Measurements from ENCODE around the gene FKBP15. TPM values are rescaled to one million over a fixed set of nuclear protein-coding genes. Genes with fewer than 3 reads are reported as not detected.
"Not testable (repeated sequence)": the region's sequence is repeated elsewhere in the genome, so short reads cannot be mapped to it uniquely, and the experiment has no call there.

FKBP15 gene
- total and polyA plus RNA-seq, 2 of the 13 experiments (the other 11 are each of a cell fraction or from before 2014, with no cell fraction given) = 12.3 to 18.6 TPM

- TF ChIP-seq NKX3-1 (CRISPR knock-in tag; IDR thresholded peaks at IDR 0.05) (no peak), NRL (CRISPR knock-in tag; IDR thresholded peaks at IDR 0.05; ENCODE audit: borderline replicate concordance) (no peak), ZSCAN30 (CRISPR knock-in tag; IDR thresholded peaks at IDR 0.05) (no peak), DBP (CRISPR knock-in tag; IDR thresholded peaks at IDR 0.05; ENCODE audit: not compliant biosample characterization) (no peak)
Observed at GRCh38 chr9:113125386-113126035, 95.6 kb downstream of the FKBP15 start (continued).

- POLR2A ChIA-PET; in situ Hi-C loops (cut with HindIII; ENCODE audit: extremely low pct_ligation_motif_present, low pct_unique_long_range_greater_than_20kb); H3K27ac ChIP-seq (ENCODE audit: extremely low read length, insufficient read depth, low read length); H3K4me2 ChIP-seq (ENCODE audit: low read depth, low read length); H3K36me3 ChIP-seq (replicated peaks in 1 of 2; ENCODE audit: control insufficient read depth in 1 of 2, insufficient read depth in 2 of 2, low read length in 2 of 2); H3K4me1 ChIP-seq (ENCODE audit: insufficient read depth, low read length); intact Hi-C loops (cut with micrococcal nuclease; ENCODE audit: unreplicated experiment); H2AFZ ChIP-seq (ENCODE audit: low read length); H3K4me3 ChIP-seq (replicated peaks in 1 of 3; ENCODE audit: insufficient read depth in 1 of 3, low read depth in 2 of 3, low read length in 3 of 3); H4K20me1 ChIP-seq (ENCODE audit: insufficient read depth, low read length); DNase-seq (ENCODE audit: low spot score); H3K79me2 ChIP-seq (ENCODE audit: insufficient read depth, low read length); BruUV-seq (replicated peaks); CTCF ChIA-PET (ENCODE audit: low intra/inter-chr PET ratio, low total read pairs); H3K9me3 ChIP-seq (ENCODE audit: low read length); H3K9ac ChIP-seq (ENCODE audit: insufficient read depth, low read depth, low read length): not testable (repeated sequence)
- WGBS (ENCODE audit: low lambda C conversion rate) = no CpG with 5 or more reads among the region's 6 CpGs
- ATAC-seq = peak; percentile 40
- peak; percentile 83 for FAIRE-seq
- H3K27me3 ChIP-seq (ENCODE audit: control insufficient read depth in 1 of 2, insufficient read depth in 2 of 2, low read length in 2 of 2) = peaks cover 0 to 10% of the 10 kb centered on the region in 2 experiments; a peak in 1 of 5 replicates
Observed at GRCh38 chr9:113118829-113119228, 102.2 kb downstream of the FKBP15 start.

Other genes with a start within 250 kb of the FKBP15 start
- gene ZNF883, start 209.1 kb downstream of the FKBP15 start, total RNA-seq (2016; rRNA removed; fragmentation: Illumina TruSeq; extraction: Trizol) = 10.0 and 14.2 TPM in 2 replicates
- 4.3 and 5.3 TPM in 2 replicates for gene ZNF883, start 209.1 kb downstream of the FKBP15 start, polyA plus RNA-seq (2011; rRNA removed)
- 3.7 and 5.6 TPM in 2 replicates for gene ZFP37, start 164.6 kb downstream of the FKBP15 start, total RNA-seq (2016; rRNA removed; fragmentation: Illumina TruSeq; extraction: Trizol)
- gene ZFP37, start 164.6 kb downstream of the FKBP15 start, polyA plus RNA-seq (2011; rRNA removed) = 0.78 and 1.1 TPM in 2 replicates
- gene SLC31A2, start 70.3 kb downstream of the FKBP15 start, total RNA-seq (2016; rRNA removed; fragmentation: Illumina TruSeq; extraction: Trizol) = 6.0 and 9.3 TPM in 2 replicates
- 10.2 and 10.9 TPM in 2 replicates for gene SLC31A2, start 70.3 kb downstream of the FKBP15 start, polyA plus RNA-seq (2011; rRNA removed)
- 45.9 and 70.0 TPM in 2 replicates for gene SLC31A1, start 267 bp upstream of the FKBP15 start, total RNA-seq (2016; rRNA removed; fragmentation: Illumina TruSeq; extraction: Trizol)
- gene SLC31A1, start 267 bp upstream of the FKBP15 start, polyA plus RNA-seq (2011; rRNA removed) = 51.3 and 62.9 TPM in 2 replicates
- gene CDC26, start 54.3 kb upstream of the FKBP15 start, total RNA-seq (2016; rRNA removed; fragmentation: Illumina TruSeq; extraction: Trizol) = 57.9 and 66.0 TPM in 2 replicates
- gene CDC26, start 54.3 kb upstream of the FKBP15 start, polyA plus RNA-seq (2011; rRNA removed) = 20.2 and 26.6 TPM in 2 replicates
- 49.0 and 64.9 TPM in 2 replicates for gene PRPF4, start 54.4 kb upstream of the FKBP15 start, total RNA-seq (2016; rRNA removed; fragmentation: Illumina TruSeq; extraction: Trizol)
- 10.3 and 11.1 TPM in 2 replicates for gene PRPF4, start 54.4 kb upstream of the FKBP15 start, polyA plus RNA-seq (2011; rRNA removed)
- gene RNF183, start 82.1 kb upstream of the FKBP15 start, total RNA-seq (2016; rRNA removed; fragmentation: Illumina TruSeq; extraction: Trizol) = 0.13 TPM in 1 of 2 replicates, not detected in the other
- gene RNF183, start 82.1 kb upstream of the FKBP15 start, polyA plus RNA-seq (2011; rRNA removed) = 6.5 and 7.3 TPM in 2 replicates
- gene WDR31, start 119.0 kb upstream of the FKBP15 start, total RNA-seq (2016; rRNA removed; fragmentation: Illumina TruSeq; extraction: Trizol) = 0.33 and 0.56 TPM in 2 replicates
- 1.6 and 1.7 TPM in 2 replicates for gene WDR31, start 119.0 kb upstream of the FKBP15 start, polyA plus RNA-seq (2011; rRNA removed)
- gene BSPRY, start 128.3 kb upstream of the FKBP15 start, total RNA-seq (2016; rRNA removed; fragmentation: Illumina TruSeq; extraction: Trizol) = 0.09 and 0.13 TPM in 2 replicates
- 0.26 and 0.37 TPM in 2 replicates for gene BSPRY, start 128.3 kb upstream of the FKBP15 start, polyA plus RNA-seq (2011; rRNA removed)
- 23.0 and 23.1 TPM in 2 replicates for gene HDHD3, start 155.7 kb upstream of the FKBP15 start, total RNA-seq (2016; rRNA removed; fragmentation: Illumina TruSeq; extraction: Trizol)
- 38.5 and 52.1 TPM in 2 replicates for gene HDHD3, start 155.7 kb upstream of the FKBP15 start, polyA plus RNA-seq (2011; rRNA removed)
- gene ALAD, start 180.0 kb upstream of the FKBP15 start, total RNA-seq (2016; rRNA removed; fragmentation: Illumina TruSeq; extraction: Trizol) = 21.8 and 23.0 TPM in 2 replicates
- 30.1 and 40.5 TPM in 2 replicates for gene ALAD, start 180.0 kb upstream of the FKBP15 start, polyA plus RNA-seq (2011; rRNA removed)
- 77.2 and 93.1 TPM in 2 replicates for gene POLE3, start 189.4 kb upstream of the FKBP15 start, total RNA-seq (2016; rRNA removed; fragmentation: Illumina TruSeq; extraction: Trizol)
- gene POLE3, start 189.4 kb upstream of the FKBP15 start, polyA plus RNA-seq (2011; rRNA removed) = 25.9 and 36.0 TPM in 2 replicates
- gene C9orf43, start 189.5 kb upstream of the FKBP15 start, total RNA-seq (2016; rRNA removed; fragmentation: Illumina TruSeq; extraction: Trizol) = 0.18 and 0.31 TPM in 2 replicates
- 0.14 and 0.24 TPM in 2 replicates for gene C9orf43, start 189.5 kb upstream of the FKBP15 start, polyA plus RNA-seq (2011; rRNA removed)
- gene RGS3, start 242.4 kb upstream of the FKBP15 start, total RNA-seq (2016; rRNA removed; fragmentation: Illumina TruSeq; extraction: Trizol) = 26.7 and 28.8 TPM in 2 replicates
- 17.1 and 18.9 TPM in 2 replicates for gene RGS3, start 242.4 kb upstream of the FKBP15 start, polyA plus RNA-seq (2011; rRNA removed)

All from HepG2 (cell line).